CD4-positive, alpha-beta T cell treated with Interleukin-15 for 1 hour (primary cell): Measurements from ENCODE around the gene GALNT17.

ENCODE experiments used
- DNase-seq: peaks from one replicate; pipeline ENCODE4 v3.0.0-alpha.2; 2020

GALNT17 gene

GRCh38 chr7:71132127-71132376, at the start of gene GALNT17:
Gene GALNT17 (plus strand): TSS chr7:71132144.
- no peak for DNase-seq

- DNase-seq: no peak
Measured at GRCh38 chr7:71095266-71095860, 36.6 kb upstream of the GALNT17 start.

GRCh38 chr7:71096351-71096750, 35.6 kb upstream of the GALNT17 start:
- no peak for DNase-seq

GRCh38 chr7:71106226-71106625, 25.7 kb upstream of the GALNT17 start:
- no peak for DNase-seq

GRCh38 chr7:71112436-71112835, 19.5 kb upstream of the GALNT17 start:
- no peak for DNase-seq

- DNase-seq: no peak
Measured at GRCh38 chr7:71120096-71120495, 11.8 kb upstream of the GALNT17 start.

GRCh38 chr7:71129126-71129525, 2.8 kb upstream of the GALNT17 start:
- DNase-seq: no peak

GRCh38 chr7:71130031-71130679, 1.8 kb upstream of the GALNT17 start:
- DNase-seq: no peak

GRCh38 chr7:71131256-71132126, 453 bp upstream of the GALNT17 start:
- no peak for DNase-seq

- no peak for DNase-seq
Measured at GRCh38 chr7:71132377-71133231, 660 bp downstream of the GALNT17 start.

GRCh38 chr7:71133232-71133622, 1.3 kb downstream of the GALNT17 start:
- DNase-seq: no peak

GRCh38 chr7:71133856-71134255, 1.9 kb downstream of the GALNT17 start:
- DNase-seq: no peak

- DNase-seq: no peak
Measured at GRCh38 chr7:71135116-71135515, 3.2 kb downstream of the GALNT17 start.

GRCh38 chr7:71135663-71136062, 3.7 kb downstream of the GALNT17 start:
- no peak for DNase-seq

GRCh38 chr7:71137479-71137878, 5.5 kb downstream of the GALNT17 start:
- DNase-seq: no peak

GRCh38 chr7:71140264-71140663, 8.3 kb downstream of the GALNT17 start:
- no peak for DNase-seq

GRCh38 chr7:71144963-71145362, 13.0 kb downstream of the GALNT17 start:
- no peak for DNase-seq

- DNase-seq: no peak
Measured at GRCh38 chr7:71145906-71146901, 14.3 kb downstream of the GALNT17 start.

GRCh38 chr7:71148098-71148497, 16.2 kb downstream of the GALNT17 start:
- DNase-seq: no peak

- no peak for DNase-seq
Measured at GRCh38 chr7:71155236-71155635, 23.3 kb downstream of the GALNT17 start.

- DNase-seq: no peak
Measured at GRCh38 chr7:71157757-71158156, 25.8 kb downstream of the GALNT17 start.

- no peak for DNase-seq
Measured at GRCh38 chr7:71165708-71166107, 33.8 kb downstream of the GALNT17 start.
